ENCODE results near the gene ZNF134.

The ZNF134 gene

GRCh38 chr19:57613941-57614743 is at the start of gene ZNF134:
Gene ZNF134 (plus strand): TSS chr19:57614242. CDS start chr19:57619469, 5,227 bp downstream.
- peak; percentile 91 for DNase-seq

DNA sequence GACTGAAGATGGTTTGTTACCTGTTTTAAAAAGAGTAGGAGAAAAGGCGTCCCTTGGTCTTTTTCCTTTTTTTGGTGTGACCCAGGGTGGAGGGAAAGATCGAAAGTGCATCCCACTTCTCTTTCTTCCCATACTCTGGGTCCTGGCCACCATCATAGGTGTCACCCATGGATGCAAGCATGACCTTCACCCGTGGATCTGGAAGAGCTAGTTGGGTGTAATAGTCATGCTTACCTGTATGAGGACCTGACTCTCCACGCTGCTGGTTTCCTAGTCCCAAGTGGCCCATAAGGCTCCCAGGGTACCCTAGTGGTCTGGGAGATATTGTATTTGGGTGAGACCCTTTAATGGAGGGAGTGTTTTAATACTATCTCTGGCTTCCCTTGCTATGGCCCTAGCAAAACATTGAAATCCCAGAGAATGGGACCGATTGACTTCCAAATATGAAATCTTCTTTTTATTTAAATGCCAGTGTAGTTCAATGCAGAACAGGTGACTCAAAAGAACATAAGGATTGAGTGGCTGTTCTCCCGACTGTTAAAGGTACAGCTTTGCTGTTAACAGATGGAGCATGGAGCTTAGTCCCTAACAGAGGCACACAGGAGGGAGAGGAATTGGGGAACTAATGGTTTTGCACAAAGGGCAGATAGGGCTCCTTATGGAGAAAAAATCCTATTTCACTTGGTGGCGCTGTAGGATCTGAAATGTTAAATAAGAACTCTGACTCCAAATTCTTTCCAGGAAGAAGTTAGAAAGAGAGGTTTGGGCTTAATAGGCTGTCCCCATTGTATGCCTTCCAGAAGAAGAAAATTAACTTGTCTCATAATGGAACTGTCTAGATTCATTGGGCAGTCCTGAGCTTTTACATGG is 47.4 kb upstream of the ZNF134 start:
- no peak for DNase-seq

DNA sequence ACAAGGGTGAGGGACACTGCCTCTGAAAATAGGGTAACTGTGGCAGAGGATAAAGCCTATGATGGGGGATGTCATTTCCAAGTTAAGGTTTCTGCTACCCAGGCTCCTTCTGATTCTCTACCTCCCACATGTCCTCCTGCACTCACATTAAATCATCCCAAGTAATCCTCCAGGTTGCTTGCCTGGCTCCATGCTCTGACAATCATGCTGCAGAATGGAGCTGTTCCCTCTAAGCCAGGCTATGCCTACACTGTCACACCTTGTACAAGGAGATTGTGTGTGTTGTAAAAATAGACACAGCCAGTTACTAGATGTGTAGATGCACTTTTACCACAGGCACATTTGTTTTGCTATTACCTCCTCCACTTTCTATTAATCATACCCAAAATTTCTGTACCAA is 43.3 kb upstream of the ZNF134 start:
- no peak for DNase-seq

DNA sequence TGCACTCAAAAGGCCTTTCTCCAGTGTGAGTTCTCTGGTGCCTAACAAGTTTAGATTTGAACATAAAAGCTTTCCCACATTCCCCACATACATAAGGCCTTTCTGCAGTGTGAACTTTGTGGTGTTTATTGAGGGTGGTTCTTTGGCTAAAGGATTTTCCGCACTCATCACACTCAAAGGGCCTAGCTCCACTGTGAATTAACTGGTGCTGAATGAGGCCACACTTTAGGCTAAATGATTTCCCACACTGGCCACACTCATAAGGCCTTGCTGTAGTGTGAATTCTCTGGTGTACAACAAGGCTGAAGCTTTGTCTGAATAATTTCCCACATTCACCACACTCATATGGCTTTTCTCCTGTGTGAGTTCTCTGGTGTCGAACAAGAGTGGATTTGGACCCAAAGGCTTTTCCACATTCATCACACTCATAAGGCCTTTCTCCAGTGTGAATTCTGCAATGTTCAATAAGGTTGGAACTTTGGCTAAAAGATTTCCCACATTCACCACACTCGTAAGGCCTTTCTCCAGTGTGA is 41.6 kb upstream of the ZNF134 start:
- DNase-seq, result no peak

DNA sequence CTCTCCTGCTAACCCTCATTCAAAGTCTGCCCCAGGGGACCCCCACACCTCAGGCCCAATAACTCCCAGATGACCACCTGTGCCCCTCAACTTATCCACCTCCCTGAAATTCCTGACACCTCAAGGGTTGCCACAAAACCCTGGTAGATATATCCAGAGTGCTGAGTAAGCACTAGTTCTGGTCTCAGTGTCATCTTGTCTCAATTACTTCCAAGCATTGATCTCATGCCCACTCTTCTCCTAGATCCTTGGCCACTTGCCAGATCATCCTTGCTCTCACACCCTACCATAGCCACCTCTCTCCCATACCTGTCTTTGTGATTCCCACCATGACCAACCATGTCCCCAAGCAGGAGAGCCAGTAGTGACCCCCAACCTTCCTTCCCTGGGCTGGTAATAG is 37.4 kb upstream of the ZNF134 start:
- no peak for DNase-seq

- DNase-seq, result peak; percentile 99
Measured at GRCh38 chr19:57578487-57579205, 35.4 kb upstream of the ZNF134 start, which contains the start of gene ZNF416. Gene ZNF416 (minus strand): TSS chr19:57578911. CDS start chr19:57578704, 207 bp downstream.

GRCh38 chr19:57583104-57583520 is 30.9 kb upstream of the ZNF134 start:
- DNase-seq, result no peak

- peak; percentile 94 for DNase-seq
Measured at GRCh38 chr19:57583521-57584416, 30.3 kb upstream of the ZNF134 start, which contains the start of gene ZIK1. Gene ZIK1 (plus strand): TSS chr19:57584145. CDS start chr19:57584357, 212 bp downstream.

- no peak for DNase-seq
Measured at GRCh38 chr19:57587529-57587928, 26.5 kb upstream of the ZNF134 start.

- DNase-seq, result no peak
Measured at GRCh38 chr19:57599377-57599760, 14.7 kb upstream of the ZNF134 start.

- DNase-seq, result peak; percentile 88
Measured at GRCh38 chr19:57599761-57600383, 14.2 kb upstream of the ZNF134 start, which contains the start of gene ZNF530. Gene ZNF530 (plus strand): TSS chr19:57599885. CDS start chr19:57604346, 4,461 bp downstream.

GRCh38 chr19:57606931-57607330 is 7.1 kb upstream of the ZNF134 start:
- no peak for DNase-seq

DNA sequence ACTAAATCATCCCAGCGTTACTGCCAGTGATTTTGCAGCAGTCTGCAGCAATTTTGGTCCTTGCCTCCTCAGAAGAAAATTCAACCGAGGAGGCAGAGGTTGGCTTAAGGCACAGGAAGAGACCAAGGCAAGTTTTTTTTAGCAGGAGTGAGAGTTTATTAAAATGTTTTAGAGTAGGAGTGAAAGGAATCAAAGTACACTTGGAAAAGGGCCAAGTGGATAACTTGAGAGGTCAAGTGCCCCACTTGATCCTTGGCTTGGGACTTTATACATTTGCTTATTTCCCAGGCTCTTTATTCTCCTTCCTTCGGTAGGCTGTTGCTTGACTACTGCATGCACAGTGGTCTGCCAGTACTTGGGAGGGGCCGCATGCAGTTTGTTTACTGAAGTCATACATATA is 2.9 kb upstream of the ZNF134 start:
- no peak for DNase-seq

- DNase-seq, result no peak
Measured at GRCh38 chr19:57615346-57615745, 1.3 kb downstream of the ZNF134 start.

DNA sequence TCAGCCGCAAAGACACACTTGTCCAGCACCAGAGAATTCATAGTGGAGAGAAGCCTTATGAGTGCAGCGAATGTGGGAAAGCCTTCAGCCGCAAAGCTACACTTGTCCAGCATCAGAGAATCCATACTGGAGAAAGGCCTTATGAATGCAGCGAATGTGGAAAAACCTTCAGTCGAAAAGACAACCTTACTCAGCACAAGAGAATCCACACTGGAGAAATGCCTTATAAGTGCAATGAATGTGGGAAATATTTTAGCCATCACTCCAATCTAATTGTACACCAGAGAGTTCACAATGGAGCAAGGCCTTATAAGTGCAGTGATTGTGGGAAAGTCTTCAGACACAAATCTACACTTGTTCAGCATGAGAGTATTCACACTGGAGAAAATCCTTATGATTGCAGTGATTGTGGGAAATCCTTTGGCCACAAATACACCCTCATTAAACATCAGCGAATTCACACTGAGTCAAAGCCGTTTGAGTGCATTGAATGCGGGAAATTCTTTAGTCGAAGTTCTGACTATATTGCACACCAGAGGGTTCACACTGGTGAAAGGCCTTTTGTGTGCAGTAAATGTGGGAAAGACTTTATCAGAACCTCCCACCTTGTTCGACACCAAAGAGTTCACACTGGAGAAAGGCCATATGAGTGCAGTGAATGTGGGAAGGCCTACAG is 6.8 kb downstream of the ZNF134 start:
- no peak for DNase-seq

- no peak for DNase-seq
Measured at GRCh38 chr19:57623091-57623490, 9.0 kb downstream of the ZNF134 start.

GRCh38 chr19:57632987-57633831 is 19.2 kb downstream of the ZNF134 start, which contains the start of gene ZNF211:
Gene ZNF211 (plus strand): TSS chr19:57633168. CDS start chr19:57633347, 179 bp downstream.
- peak; percentile 92 for DNase-seq

- DNase-seq, result no peak
Measured at GRCh38 chr19:57633832-57634131, 19.7 kb downstream of the ZNF134 start.

DNA sequence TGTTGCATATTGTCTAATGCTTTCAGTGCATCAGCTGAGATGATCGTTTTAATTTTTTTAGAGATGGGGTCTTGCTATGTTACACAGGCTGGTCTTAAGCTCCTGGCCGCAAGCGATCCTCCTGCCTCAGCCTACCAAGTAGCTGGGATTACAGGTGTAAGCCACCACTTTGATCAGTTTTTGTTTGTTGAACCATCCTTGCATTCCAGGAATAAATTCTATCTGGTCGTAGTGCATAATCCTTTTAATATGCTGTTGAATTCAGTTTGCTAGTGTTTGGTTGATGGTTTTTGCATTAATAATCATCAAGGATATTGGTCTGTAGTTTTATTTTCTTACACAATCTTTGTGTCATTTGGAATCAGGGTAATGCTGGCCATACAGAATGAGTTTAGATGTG is 23.3 kb downstream of the ZNF134 start:
- no peak for DNase-seq
